Activated CD4-positive, alpha-beta T cell treated with anti-CD3 and anti-CD28 coated beads, Interleukin-2, amount 50 U/mL, for 1 hour (primary cell): ENCODE results near the gene DOCK8.
"Not testable (repeated sequence)": the region's sequence is repeated elsewhere in the genome, so short reads cannot be mapped to it uniquely, and the experiment has no call there.

ENCODE experiments used
- DNase-seq: peaks from one replicate; pipeline ENCODE4 v3.0.0-alpha.2; 2020

Gene DOCK8

GRCh38 chr9:372128-372527, 157.5 kb downstream of the DOCK8 start:
- no peak for DNase-seq

DNA sequence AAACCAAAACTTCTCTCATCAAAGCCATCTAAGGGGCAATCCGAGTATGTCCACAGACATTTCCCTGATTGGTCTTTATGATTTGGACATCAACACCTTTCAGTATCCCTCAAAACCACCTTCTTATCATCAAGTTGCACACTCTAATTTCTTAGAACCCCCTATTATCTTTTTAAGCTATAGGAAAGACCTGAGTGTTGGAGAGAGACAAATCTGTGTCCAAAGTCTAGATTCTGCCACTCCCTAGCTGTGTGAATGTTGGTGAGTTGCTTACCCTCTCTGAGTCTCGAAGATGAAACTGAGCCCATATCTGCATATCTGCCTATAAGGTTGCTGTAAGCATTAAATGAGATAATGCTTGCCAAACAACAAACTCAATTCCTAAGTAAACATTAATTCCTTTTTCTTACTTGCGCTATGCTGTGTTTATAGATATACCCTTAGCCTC, 159.1 kb downstream of the DOCK8 start:
- no peak for DNase-seq

GRCh38 chr9:374736-375135, 160.1 kb downstream of the DOCK8 start:
- DNase-seq: no peak

- no peak for DNase-seq
Measured at GRCh38 chr9:376115-376514, 161.4 kb downstream of the DOCK8 start.

GRCh38 chr9:378263-378662, 163.6 kb downstream of the DOCK8 start:
- DNase-seq: no peak

DNA sequence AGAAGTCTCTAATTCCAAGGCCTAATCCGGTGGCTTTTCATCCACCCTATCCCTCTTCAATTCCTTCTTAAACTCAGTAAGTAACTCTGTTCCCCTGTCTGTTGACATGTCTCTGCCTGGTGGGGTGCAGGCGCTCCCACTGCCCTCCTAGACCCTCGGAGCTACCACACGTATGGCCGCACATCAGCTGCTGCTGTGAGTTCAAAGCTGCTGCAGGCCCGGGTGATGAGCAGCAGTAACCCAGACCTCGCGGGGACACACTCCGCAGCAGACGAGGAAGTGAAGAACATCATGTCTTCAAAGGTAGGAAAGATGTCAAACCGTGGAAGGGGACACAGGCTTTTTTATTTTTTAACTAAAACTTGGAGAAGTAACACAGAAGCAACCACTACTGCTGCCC, 167.7 kb downstream of the DOCK8 start:
- DNase-seq: no peak

DNA sequence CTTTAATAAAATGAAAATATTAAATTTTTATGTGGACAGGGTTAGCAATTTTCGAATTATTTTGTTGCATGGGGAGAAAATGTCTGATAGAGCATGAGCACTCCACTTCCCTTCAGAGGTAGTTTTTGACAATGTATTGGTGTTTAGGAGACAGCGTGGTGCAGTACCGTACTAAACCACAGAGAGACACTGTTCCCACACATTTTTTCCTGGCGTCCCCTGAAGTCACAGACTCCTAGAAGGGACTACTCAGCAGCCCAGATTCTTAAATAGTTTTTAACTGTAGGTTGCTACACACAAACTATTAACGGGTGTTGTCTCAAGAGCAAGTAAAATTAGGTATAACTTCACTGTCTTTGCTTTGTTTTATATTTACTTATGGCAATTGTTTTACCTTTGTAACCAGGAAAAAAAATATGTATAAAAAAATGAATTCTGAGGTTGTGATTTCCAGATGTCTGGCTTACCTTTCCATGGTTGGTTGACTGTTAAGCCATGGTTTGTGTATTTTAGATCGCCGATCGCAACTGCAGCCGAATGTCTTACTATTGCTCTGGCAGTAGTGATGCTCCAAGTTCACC, 171.2 kb downstream of the DOCK8 start:
- peak; percentile 11 for DNase-seq

DNA sequence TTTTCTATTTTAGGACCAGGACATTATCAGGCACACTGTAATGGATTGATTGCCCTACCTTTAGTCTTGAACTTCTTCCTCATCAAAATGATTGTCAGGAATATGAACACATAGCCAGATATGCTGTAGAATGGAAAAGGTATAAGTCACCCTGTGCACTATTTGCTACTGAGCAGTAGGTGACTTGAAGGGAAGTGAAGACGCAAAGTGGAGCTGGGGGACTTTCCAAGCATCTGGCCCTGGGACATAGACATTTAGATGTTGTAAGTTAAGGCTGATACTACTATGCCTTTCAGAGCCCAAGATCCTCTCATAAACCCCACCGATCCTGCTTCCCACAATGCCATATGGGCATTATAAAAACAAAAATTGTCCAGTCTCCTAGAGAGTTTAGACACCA, 174.5 kb downstream of the DOCK8 start:
- DNase-seq: no peak

DNA sequence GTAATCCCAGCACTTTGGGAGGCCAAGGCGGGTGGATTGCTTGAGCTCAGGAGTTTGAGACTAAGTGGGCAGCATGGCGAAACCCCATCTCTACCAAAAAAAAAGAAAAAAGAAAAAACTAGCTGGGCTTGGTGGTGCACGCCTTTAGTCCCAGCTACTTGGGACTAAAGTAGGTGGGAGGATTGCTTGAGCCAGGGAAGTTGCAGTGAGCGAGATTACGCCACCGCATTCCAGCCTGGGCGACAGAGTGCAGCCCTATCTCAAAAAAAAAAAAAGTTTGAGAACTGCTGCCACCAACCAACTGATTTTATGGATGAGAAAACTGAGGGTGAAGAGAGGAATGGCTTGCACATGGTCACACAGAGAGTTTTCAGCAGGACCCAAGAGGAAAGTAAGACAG, 175.1 kb downstream of the DOCK8 start:
- DNase-seq: no peak

DNA sequence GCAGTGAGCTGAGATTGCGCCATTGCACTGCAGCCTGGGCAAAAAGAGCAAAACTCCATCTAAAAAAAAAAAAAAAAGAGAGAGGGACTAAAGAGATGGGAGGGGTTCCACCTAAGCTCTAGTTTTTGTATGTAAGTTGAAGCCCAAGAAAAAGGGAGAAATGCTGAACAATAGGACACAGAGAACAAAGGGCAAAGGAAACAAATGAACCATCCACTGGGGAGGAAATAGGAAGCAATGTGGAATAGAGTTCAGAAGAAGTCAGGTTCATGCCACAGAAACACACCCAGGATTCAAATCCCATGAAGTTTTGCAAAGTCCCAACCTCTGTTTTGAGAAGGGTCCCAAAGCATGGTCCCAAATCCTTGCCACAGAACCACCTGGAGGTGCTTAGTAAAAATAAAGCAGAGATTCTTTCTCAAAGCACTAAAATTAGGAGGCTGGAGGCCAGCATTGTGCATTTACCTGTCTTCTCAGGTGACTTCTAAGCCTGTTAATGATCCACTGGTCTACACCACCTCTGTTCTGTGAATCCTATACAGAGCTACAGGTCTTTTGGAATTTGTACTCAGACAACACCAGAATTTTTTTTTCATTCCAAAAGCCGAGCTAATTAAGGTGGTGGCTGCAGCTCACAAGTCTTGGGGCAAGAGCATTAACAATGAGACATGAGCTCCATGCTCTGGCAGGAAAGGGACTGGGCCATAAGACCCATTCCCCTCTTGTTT, 177.6 kb downstream of the DOCK8 start:
- DNase-seq: no peak

GRCh38 chr9:394347-395052, 179.8 kb downstream of the DOCK8 start:
- DNase-seq: no peak

DNA sequence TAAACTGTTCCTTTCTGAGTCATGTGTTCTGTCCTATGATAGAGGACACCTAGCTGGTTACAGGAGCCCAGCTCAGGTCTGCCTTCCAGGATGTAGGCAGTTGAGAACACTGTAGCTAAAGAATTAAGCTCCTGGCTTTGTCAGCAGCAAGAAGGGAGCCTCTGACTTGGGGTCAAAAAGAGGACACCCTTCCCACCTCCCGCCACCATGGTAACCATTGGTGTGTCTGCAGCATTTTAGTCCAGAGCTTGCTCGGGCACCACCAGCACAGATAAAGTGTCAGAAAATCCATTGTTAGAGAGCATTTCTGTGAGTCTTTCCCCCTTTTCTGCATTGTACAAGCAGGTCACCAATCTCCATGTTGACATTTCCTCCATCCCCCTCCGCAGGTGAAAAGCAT, 181.7 kb downstream of the DOCK8 start:
- no peak for DNase-seq

- DNase-seq: no peak
Measured at GRCh38 chr9:398085-398484, 183.4 kb downstream of the DOCK8 start.

DNA sequence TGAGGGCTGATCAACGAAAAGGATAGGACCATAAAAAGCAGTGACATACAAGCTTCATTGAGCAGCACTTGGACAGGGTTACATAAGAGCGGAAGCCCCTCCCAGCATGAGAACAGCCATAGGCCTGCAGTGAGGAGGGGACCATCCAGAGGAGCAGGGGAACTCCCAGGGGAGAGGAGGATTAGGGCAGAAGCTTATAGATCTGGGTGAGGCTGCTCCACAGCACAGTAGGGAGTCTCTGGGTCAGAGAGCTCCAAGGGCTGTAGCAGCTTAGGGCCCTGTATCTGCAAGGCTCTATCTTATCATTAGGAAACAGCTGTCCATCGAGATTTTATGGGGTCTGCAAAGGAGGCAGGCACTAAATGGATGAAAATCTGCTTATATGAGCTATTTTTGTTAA, 186.6 kb downstream of the DOCK8 start:
- DNase-seq: no peak

DNA sequence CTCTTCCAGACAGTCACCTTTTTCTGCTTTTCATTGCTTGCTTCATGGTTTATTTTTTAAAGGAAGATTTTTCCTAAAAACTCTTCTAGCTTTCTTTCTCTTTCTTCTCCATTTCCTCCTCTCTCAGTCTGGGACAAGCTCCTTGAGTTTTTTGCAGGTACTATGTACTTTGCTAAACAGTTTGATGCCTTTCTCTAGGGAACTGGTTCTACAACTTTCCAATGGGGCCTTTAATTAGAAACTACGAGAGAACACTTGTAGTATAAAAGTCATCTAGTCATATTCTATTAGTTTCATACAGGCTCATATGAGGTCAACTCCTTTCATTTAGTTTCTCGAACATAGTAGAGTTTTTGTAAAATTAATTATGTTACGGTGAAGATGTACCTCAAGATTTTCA, 189.6 kb downstream of the DOCK8 start:
- no peak for DNase-seq

GRCh38 chr9:405341-405740, 190.7 kb downstream of the DOCK8 start:
- no peak for DNase-seq

- no peak for DNase-seq
Measured at GRCh38 chr9:406886-407654, 192.4 kb downstream of the DOCK8 start.

GRCh38 chr9:409655-410054, 195.0 kb downstream of the DOCK8 start:
- not testable (repeated sequence) for DNase-seq

DNA sequence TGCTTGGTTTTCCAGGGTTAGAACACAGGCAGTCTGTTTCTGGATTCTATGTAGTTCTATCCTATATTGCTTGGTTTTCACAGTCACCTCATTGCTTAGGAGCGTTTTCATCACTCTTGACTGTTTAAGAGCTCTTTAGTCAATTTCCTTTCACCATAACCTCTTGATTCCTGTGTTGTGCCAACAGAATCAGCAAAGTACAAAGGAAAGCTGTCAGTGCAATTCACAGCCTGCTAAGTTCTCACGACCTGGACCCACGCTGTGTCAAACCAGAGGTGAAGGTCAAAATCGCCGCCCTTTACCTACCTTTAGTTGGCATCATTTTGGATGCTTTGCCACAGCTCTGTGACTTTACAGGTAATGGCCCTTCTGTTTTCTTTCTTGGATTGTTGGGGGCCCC, 199.9 kb downstream of the DOCK8 start:
- no peak for DNase-seq

- no peak for DNase-seq
Measured at GRCh38 chr9:419571-420171, 205.0 kb downstream of the DOCK8 start.

DNA sequence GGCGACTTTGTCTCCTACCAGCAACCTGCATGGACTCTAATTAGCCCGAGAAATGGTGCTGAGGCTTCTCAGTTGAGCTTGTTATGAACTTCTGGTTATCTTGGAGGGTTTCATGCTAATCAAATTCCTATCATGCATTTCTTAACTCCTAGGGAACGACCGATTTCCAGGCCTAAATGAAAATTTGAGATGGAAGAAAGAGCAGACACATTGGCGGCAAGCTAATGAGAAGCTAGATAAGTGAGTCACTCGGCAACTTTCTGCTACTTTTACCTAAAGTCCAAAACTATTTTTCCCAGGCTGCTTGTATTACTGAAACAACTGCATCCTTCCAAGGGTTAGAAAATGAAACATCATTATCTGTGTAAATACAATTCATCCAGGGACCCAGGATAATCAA, 207.2 kb downstream of the DOCK8 start:
- DNase-seq: no peak

DNA sequence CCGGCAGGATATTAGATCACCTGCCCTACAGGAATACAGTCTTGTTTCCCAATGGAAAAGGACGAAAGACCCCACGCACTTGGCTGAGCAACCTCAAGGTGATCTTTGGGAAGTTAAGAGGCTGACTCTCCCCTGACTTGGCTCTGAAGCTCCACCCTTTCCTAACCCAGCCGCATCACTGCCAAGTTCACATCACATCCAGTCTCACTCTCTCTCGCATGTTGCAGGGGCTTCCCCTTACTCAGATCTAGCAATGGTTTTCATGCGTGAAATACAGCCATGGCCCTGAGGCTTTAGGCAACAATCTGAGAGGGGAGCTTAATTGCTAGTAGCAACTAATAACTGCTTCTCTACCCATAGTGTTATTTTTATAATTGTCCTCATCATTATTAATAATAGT, 211.6 kb downstream of the DOCK8 start:
- no peak for DNase-seq

DNA sequence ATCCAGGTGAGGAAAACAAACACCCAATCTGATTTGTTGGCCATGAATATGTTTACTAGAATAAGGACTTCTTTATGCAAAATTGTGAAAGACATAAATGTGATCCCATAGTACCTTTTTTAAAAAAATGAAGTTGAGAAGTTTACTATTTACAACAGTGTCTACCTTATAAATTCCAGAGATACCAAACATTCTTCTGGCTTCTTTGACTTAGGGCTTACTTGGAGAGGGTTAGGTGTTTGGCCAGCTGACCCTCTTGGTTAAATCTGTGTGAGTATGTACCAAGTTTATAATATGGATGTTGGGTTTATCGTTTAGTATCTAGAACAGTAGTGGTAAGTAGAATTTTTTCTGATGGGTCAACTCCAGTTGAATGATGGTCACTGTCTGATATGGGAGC, 212.3 kb downstream of the DOCK8 start:
- DNase-seq: no peak
